HepG2 (cell line): Measurements from ENCODE around the gene THEM4.

Source experiments
- FOXC1 ChIP-seq: sonication (generic); formaldehyde crosslinking; IDR thresholded peaks from 2 replicates; pipeline ENCODE4 v1.8.0; 2022; ENCODE audit warnings: mild to moderate bottlenecking, missing genetic modification reagents, borderline replicate concordance
- MLLT10 ChIP-seq: sonication (generic); formaldehyde crosslinking; IDR thresholded peaks from 2 replicates; pipeline ENCODE4 v1.4.0; 2020; ENCODE audit warnings: missing genetic modification reagents
- TBX3 ChIP-seq: fragments of 450-650 bp; IDR thresholded peaks from 2 replicates; pipeline ENCODE4 v1.6.1; 2017; ENCODE audit warnings: antibody characterized with exemption, mild to moderate bottlenecking, inconsistent platforms, borderline replicate concordance
- ZNF367 ChIP-seq: sonication (generic); formaldehyde crosslinking; IDR thresholded peaks from 2 replicates; pipeline ENCODE4 v1.4.0; 2020; ENCODE audit warnings: missing genetic modification reagents, borderline replicate concordance

DNA sequence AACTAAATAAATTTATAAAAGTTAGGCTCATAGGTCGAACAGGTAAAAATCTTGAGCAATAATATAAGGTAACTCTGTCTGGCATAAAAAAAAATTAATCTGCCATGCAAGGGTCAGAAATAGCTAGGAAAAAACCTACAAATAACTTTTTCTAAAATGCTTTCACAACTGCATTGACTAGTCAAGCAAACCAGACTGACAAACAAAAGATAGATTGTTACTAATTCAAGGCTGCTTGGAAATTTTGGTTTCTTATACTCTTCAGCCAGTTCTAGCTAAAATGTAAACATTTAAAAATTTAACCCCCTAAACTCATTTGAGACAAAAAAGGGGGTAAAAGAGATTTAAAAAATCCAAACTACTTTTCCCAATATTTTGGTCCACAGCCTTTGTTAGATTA, 43.5 kb upstream of the THEM4 start:
- no peak for TF ChIP-seq FOXC1
- no peak for TF ChIP-seq MLLT10
- TF ChIP-seq TBX3 = no peak
- no peak for TF ChIP-seq ZNF367
